Activated CD8-positive, alpha-beta memory T cell treated with anti-CD3 and anti-CD28 coated beads for 24 hours (primary cell): ENCODE data around the gene CD7.

Experiments used
- DNase-seq: peaks from one replicate; pipeline ENCODE4 v3.0.0-alpha.2; 2020

Gene CD7

DNA sequence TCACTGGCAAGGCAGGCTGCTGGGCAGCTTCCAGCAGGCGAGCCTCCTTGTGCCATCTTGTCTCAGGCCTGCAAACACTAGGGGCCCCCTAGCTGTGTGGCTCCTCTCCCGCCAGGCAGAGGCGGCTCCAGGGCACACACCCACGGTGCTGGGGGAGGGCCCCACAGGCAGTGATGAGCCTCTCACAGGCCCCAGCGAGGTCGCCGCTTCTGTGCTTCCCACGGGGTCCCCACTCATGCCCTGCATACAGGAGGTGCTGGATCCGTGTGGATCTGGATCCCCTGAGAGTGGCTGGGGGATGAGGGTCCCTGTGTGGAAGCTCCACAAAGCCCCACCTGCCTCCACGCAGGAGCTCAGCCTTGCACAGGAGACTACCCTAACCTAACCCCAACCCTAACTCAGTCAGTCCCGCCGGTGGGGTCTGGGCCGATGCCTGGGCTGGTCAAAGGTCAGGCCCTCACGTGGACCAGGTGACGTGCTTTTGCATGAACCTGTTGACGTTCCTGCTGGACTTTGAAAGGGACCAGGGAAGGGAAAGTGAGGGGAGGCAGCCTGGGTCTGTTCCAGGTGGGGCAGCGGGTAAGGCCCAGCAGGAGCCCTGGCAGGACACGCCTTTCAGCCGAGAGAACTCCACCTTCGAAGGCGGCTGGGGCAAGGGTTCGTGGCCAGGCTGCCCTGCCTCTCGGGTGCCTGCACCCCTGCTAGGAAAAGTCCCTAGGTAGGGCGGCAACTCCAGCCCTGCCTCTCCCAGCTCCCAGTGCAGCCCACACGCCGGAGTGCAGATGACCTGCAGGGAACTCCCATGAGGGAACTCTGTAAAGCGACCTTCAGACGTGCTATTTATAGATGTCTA is 11.0 kb upstream of the CD7 start:
- no peak for DNase-seq

- no peak for DNase-seq
Observed at GRCh38 chr17:82327757-82328140, 10.3 kb upstream of the CD7 start.

DNA sequence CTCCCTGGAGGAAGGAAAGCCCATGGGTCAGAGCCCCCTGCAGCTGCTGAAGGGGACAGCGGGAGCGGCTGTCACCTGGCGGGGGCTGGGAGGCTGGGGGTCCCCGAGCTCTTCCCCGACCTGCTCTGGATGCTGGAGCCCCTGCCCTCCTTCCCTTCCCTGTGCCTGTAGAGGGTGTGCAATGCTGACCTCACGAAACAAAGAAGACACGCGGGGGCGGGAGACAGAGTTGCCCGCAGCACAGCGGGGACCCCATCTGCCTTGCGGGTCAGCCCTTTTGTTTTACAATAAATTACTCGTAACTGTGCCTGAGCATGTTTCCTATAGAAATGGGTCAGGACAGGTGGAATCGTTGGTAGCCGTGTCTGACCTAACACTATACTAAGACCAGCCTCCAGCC is 9.9 kb upstream of the CD7 start:
- DNase-seq = no peak

DNA sequence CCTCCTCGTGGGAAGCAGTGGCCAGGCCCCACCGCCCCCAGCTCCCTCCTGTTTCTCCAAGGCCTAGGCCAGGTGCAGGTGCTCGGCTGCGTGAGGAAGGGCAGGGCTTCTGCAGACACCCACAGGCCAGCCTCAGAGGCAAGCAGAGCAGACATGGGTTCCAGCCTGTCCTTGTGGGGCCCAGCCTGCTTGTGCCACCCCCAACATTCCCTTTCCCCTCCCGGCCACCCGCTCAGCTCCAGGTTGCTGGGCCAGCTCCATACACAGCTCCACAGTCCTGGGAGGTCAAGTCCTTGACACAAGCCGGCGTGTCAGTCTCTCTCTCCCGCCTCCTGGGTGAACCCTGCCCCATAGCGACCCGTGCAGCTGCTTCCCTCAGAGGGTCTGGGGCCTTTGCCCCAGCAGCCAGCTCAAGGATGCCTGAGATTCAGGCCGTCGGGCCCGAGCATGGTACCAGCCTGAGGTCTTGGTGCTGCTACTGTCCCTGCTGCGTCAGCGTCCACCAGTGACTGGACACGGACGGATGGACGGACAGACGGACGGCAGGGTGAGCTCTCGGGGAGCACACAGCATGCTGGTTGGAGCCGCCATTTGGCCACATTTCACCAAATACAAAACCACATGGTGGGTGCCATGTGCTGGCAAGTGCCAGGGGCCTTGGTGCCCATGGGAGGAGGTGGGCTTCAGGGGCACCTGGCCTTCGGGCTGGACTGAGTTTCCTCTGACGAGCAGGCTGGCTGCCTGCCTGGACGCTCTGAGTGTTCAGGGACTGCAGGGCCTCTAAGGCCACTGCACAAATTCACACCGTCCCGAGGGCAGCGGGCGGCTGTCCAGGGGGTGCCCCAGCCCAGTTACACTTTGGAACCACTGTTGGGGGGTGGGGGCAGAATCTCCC is 8.1 kb upstream of the CD7 start:
- DNase-seq = no peak

- DNase-seq = no peak
Observed at GRCh38 chr17:82324566-82325285, 7.3 kb upstream of the CD7 start.

DNA sequence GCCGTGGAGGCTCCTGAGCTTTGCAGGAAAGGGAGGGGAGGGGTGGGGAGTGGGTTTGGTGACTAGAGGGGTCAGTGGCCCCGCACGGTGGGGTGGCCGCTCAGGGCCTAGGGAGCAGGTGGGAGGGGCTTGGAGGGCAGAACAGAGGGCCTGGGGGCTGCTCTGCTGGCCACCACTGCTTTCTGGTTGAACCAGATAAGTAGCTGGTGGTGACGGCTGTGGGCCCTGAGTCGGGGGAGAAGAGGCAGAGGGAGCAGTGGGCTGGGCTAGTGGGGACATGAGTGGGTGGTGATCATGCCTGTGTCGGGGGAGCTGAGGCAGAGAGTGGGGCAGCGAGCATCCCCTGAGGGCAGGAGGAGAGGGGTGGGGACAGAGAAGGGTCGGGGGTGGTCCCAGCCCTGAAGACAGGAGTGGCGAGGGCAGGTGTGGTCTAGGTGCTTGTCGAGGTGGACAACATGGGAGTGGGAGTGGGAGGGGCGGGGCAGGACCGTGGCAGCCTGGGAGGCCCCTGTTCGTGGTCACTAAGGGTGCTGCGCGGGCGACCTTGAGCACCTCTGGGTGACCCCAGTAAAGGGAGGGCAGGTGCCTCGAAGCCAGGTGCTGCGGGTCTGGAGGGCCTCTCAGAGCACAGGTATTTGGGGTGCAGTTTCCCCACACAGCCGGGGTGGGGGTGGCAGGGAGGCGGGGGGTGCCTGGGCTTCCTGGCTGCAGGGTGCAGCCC is 6.3 kb upstream of the CD7 start:
- DNase-seq = no peak

DNA sequence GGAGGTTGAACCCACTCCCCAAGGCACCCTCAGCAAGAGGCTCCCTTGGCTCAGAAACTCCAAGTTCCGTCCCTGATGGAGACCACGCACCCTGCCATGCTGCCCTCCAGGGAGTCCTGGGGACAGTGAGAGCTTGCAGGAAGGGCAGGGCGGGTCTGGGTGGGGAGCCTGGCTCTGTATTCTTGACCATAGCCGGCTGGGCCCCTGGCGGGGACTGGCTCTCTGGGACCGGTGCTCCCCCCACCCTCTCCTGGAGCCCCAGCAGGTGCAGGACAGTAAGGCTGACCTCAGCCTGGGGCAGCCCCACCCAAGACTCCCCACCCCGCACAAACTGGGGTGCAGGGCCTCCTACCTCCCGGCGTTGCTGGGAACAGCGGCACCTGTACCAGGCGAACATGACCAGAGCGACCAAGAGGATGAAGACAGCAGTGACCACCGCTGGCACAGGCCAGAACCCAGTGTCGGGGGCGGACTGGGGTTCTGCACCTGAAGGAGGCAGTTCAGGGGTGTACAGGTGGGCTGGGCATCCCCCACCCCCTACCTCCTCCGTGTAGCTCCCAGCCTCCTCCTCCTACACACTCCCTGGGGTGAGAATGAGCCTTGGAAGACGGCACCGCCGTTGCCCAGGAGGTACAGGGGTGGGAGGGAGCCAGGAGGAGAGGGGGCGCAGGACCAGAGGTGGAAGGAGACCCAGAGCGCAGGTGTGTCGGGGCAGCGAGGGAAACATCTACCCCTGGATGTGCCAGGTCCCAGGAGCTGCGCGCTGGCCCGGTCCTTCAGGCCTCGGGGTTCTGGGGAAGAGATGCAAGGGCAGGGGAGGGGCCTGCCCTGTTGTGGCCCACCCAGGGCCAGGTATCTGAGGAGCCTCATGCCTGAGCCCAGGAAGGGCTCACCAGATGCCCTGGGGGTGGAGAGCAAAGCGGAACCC is 5.4 kb upstream of the CD7 start:
- DNase-seq = no peak

DNA sequence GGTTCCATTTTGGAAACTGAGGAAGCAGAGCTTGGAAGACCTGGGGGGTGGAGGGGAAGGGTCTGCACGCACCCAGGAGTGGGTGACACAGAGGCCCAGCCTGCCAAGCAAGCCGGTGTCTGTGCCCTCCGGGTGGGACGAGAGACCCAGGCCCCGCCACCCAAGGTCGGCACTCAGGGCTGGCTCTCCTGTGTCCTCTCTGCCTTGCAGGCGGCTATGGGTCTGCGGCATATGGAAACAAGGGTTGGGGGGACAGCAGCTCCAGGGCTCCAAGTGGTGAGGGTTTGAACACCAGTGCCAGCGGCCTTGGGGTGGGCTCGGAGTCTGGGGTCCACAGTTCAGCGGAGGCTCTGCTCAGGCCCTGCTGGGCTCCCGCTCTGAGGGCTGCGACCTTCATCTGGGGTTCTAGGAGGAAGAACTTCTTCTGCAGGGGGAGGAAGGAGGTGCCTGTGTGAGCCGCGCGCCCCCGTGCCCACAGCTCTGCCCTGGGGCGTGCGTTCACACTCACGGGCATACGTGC is 4.6 kb upstream of the CD7 start:
- peak; percentile 74 for DNase-seq

DNA sequence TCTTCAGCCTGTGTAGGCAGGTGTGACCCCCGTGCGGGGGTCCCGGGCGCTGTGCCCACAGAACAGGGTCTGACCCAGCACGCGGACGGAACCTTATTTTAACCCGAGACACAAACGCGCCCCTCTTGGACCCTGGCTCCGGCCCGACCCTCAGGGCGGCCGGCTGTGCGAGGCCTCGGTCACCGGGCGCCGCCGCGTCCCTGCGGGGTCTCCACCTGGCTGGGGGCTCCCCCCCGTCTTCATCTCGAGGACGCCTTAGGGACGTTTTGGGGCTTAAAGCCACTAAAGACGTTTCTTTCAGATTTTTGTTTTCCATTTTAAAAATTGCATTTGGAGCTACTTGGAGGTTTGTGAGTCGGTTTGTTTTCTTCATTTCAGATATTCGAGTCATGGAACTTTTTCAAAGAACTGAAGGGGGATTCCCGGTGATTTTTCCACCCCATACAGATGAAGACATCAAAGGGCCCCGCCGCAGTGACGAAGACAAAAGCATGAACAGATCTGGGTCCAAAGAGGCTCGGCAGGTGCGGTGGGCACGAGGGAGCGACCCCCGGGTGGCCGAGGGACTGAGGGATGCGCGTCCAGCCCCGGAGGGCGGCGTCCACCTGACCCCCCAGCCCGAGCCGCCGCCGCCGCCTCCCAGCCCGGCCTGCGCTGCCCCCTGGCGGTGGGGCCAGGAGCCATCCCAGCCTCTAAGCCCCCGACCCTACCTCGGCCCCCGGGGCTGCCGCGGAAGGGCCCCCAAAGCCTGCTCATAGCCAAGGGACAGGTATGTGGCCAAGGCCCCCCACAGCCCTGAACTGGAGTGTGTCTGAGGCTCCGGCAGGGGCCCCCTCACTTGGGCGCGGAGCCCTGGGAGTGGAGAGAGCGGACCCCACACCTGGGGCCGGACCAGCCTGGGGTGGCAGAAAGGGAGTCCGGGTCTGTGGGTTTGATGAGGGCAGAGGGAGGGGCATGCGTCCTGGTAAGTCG is 3.8 kb upstream of the CD7 start:
- peak; percentile 91 for DNase-seq

DNA sequence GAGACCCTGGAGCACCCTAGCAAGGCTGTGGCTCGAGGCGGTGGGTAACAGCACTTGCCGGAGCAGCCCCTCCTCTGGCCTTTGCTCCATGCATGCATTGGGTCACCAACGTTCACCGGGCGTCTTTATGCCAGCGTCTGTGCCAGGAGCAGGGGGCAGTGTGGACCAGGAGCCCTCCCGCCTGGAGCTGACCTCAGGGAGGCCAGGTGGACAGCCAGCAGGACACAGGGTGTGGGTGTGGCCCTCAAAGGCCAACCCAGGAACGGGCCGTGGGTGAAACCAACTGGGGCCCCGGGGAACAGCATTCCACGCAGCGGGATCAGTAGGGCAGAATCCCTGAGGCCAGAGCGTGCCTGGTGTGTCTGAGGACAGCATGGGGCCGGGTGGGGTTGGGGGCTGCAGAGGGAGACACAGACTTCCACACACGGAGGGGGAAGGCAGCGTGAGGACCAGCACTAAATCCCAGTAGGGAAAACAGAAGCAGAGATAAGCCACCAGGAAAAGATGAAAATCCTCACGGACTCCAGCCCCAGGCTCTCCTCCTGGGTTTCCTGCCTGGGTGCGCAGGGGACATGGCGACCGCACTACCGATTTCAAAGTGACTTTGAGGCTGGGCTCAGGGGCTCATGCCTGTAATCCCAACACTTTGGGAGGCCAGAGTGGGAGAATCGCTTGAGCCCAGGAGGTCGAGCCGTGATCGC is 2.9 kb upstream of the CD7 start:
- DNase-seq = no peak

- no peak for DNase-seq
Observed at GRCh38 chr17:82319619-82320062, 2.2 kb upstream of the CD7 start.

- no peak for DNase-seq
Observed at GRCh38 chr17:82318772-82319606, 1.6 kb upstream of the CD7 start.

GRCh38 chr17:82318169-82318498 is 726 bp upstream of the CD7 start:
- DNase-seq = no peak

GRCh38 chr17:82316651-82317393 is 586 bp downstream of the CD7 start:
- DNase-seq = peak; percentile 77

GRCh38 chr17:82315703-82316358 is 1.6 kb downstream of the CD7 start:
- DNase-seq = peak; percentile 85

- DNase-seq = no peak
Observed at GRCh38 chr17:82314727-82315605, 2.4 kb downstream of the CD7 start.
